WTC11 (cell line): Measurements from ENCODE around the gene ACTR3C. TPM values are rescaled to one million over a fixed set of nuclear protein-coding genes. Genes with fewer than 3 reads are reported as not detected.
"Not testable (repeated sequence)": the region's sequence is repeated elsewhere in the genome, so short reads cannot be mapped to it uniquely, and the experiment has no call there.

ENCODE experiments used
- ATAC-seq: fragments of 200-7000 bp; cut with Tn5 transposase; 2 replicates; pipeline ENCODE4 v1.10.0; 2021; ENCODE audit warnings: mild to moderate bottlenecking, moderate library complexity
- CTCF ChIA-PET: fragments of 300-600 bp; sonication (Branson Sonifier 250); formaldehyde crosslinking; loops from one replicate; lab custom pipeline; 2021; ENCODE audit warnings: antibody characterized with exemption; lab: Charles Lee
- POLR2A ChIA-PET: fragments of 350-600 bp; sonication (Branson Sonifier 250); formaldehyde crosslinking; loops from one replicate; lab custom pipeline; 2021; ENCODE audit warnings: antibody characterized with exemption; lab: Charles Lee
- DNase-seq: peaks from one replicate; pipeline ENCODE4 v3.0.0; 2021; ENCODE audit warnings: low spot score
- H3K27ac Mint-ChIP-seq: 2 replicates; pipeline ENCODE4 v1.8.0; 2021; ENCODE audit warnings: mixed read lengths
- H3K27me3 Mint-ChIP-seq: 2 replicates; pipeline ENCODE4 v1.8.0; 2021; ENCODE audit warnings: low read depth, mild to moderate bottlenecking, moderate library complexity, mixed read lengths
- H3K36me3 Mint-ChIP-seq: 2 replicates; pipeline ENCODE4 v1.8.0; 2021; ENCODE audit warnings: mixed read lengths
- H3K4me1 Mint-ChIP-seq: 2 replicates; pipeline ENCODE4 v1.8.0; 2022; ENCODE audit warnings: mixed read lengths
- H3K4me3 Mint-ChIP-seq: 2 replicates; pipeline ENCODE4 v1.8.0; 2021; ENCODE audit warnings: mild to moderate bottlenecking, moderate library complexity, mixed read lengths
- H3K9me3 Mint-ChIP-seq: 2 replicates; pipeline ENCODE4 v1.8.0; 2021; ENCODE audit warnings: mixed read lengths
- CTCF ChIP-seq: fragments of 200-600 bp; IDR thresholded peaks from 2 replicates; pipeline ENCODE4 v1.8.0; 2022; ENCODE audit warnings: antibody characterized with exemption
- total RNA-seq: library from RNA; stranded (reverse); gene quantifications from 3 replicates; pipeline ENCODE4 v1.2.3, GENCODE V29; 2021

ACTR3C gene
- total RNA-seq, 1 experiment from 2014 or later = 1.4 TPM

DNA sequence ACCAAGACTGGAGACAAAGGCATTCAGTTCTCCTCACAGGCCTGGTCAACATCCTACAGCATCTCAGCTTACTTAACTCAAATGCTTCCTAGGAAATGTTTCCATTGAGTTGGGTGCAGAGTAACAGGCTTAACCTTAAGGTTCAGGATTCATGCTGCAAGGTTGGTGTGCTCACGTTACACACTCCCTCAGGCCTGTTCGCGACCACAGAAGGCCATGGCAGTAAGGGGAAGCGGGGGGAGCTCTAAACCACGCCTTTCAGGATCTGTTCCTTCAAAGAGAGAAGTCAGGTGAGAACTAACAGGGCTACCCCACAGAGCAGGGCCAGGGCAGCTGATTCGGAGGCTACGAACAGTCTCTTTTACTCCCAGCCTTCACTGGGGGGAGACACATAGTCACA is 35.5 kb downstream of the ACTR3C start:
- ATAC-seq = peak; percentile 38
- H3K27me3 Mint-ChIP-seq, H3K27ac Mint-ChIP-seq, H3K4me3 Mint-ChIP-seq, H3K9me3 Mint-ChIP-seq, DNase-seq, H3K4me1 Mint-ChIP-seq, POLR2A ChIA-PET, H3K36me3 Mint-ChIP-seq: not testable (repeated sequence)
- CTCF ChIA-PET = interaction anchor here (0.9 kb wide), 1 partner anchor 161 kb away, joined by 4 read pairs; no protein-coding TSS in a partner anchor

- CTCF ChIA-PET = interaction anchor here (0.6 to 1.2 kb wide), 2 partner anchors 281 to 599 kb away, joined by 3 read pairs; partner anchors contain the start of gene GIMAP4
- H3K9me3 Mint-ChIP-seq, H3K27ac Mint-ChIP-seq, H3K4me1 Mint-ChIP-seq, H3K36me3 Mint-ChIP-seq, H3K4me3 Mint-ChIP-seq, H3K27me3 Mint-ChIP-seq, POLR2A ChIA-PET, DNase-seq: not testable (repeated sequence)
- peak; percentile 84 for ATAC-seq
Measured at GRCh38 chr7:150285849-150286754, 37.2 kb downstream of the ACTR3C start.

DNA sequence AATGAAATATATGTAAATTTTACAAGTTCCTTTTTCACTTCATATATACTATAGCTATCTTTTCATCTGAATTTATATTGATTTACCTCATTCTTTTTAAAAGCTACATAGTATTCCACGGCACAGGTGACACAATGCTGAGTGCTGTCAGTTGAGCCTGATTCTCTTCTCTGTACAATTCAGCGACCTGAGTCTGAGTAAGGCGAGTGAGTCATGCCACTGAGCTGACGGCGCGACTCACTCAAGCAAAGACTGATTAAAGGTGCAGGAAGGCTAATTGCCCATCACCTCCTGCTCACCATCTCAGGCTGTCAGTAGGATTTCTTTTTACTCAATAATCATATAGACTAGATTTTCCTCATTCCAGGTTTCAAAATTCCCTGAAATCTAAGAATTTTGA is 39.7 kb downstream of the ACTR3C start:
- ATAC-seq, CTCF ChIA-PET: not testable (repeated sequence)

DNA sequence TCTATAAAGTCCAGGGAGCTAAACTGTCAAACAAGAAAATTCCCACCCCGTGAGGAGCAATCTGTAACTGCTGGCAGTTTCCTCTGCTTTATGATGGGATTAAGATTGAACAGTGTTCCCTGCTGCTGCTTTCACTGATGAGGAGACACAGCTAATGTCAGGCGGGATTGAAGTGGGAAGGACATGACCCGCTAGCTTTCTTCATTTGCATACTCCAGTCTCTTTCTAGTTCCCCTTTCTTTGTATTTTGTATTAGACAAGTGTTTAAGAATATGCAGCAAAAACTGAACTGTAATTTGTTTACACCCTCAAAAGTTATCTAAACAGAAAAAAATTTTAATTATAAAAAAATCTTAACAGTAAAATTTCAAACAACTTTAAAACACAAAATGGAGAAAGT is 40.2 kb downstream of the ACTR3C start:
- DNase-seq, H3K27ac Mint-ChIP-seq, H3K9me3 Mint-ChIP-seq, POLR2A ChIA-PET, H3K36me3 Mint-ChIP-seq, H3K4me3 Mint-ChIP-seq, CTCF ChIA-PET, H3K27me3 Mint-ChIP-seq, ATAC-seq: not testable (repeated sequence)
- H3K4me1 Mint-ChIP-seq = peaks cover 21% of the 10 kb centered on the region

More for the DNA sequence above, 39.7 kb downstream of the ACTR3C start:
- H3K9me3 Mint-ChIP-seq, H3K36me3 Mint-ChIP-seq, H3K27ac Mint-ChIP-seq, DNase-seq, POLR2A ChIA-PET, H3K4me3 Mint-ChIP-seq, H3K27me3 Mint-ChIP-seq: not testable (repeated sequence)
- peaks cover 17% of the 10 kb centered on the region for H3K4me1 Mint-ChIP-seq

DNA sequence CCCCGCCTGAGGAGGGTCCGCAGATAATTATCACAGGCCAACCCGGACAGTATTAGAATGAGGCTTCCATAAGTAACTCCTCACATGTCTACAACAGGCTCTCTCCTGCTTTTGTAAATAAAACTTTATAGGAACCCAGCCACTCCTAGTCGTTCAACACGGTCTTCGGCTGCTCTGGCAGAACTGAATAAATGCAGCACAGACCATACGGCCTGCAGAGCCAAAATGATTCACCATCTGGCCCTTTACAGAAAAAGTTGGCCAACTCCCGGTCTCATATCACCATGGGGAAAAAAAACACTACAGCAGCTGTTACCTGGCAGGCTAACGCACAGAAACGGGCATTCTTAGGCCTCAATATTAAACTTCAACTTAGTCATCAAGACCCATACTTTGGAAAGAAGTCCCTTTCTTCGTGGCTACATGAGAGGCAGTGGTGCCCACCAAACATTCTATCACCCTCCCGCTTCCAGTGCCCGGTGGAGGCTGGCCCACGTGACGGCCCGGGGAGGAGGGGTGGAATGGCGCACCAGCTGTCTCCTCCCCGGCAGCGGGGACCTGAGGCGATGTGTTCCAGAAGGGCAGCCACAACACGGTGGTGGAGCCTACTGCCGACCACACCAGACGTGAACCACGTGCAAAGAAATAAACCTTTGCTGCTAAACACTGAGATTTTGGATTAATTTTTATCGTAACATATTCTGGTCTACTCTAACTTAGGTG is 41.5 kb downstream of the ACTR3C start:
- H3K36me3 Mint-ChIP-seq, CTCF ChIA-PET, POLR2A ChIA-PET, H3K27ac Mint-ChIP-seq, ATAC-seq, DNase-seq, H3K9me3 Mint-ChIP-seq, H3K4me3 Mint-ChIP-seq: not testable (repeated sequence)
- Mint-ChIP-seq H3K27me3 (peaks cover 11% of the 10 kb centered on the region), H3K4me1 (peaks cover 26% of the 10 kb centered on the region)

GRCh38 chr7:150278383-150278782 is 45.0 kb downstream of the ACTR3C start:
- CTCF ChIA-PET = not testable (repeated sequence)
- peaks cover 33% of the 10 kb centered on the region for H3K4me1 Mint-ChIP-seq

DNA sequence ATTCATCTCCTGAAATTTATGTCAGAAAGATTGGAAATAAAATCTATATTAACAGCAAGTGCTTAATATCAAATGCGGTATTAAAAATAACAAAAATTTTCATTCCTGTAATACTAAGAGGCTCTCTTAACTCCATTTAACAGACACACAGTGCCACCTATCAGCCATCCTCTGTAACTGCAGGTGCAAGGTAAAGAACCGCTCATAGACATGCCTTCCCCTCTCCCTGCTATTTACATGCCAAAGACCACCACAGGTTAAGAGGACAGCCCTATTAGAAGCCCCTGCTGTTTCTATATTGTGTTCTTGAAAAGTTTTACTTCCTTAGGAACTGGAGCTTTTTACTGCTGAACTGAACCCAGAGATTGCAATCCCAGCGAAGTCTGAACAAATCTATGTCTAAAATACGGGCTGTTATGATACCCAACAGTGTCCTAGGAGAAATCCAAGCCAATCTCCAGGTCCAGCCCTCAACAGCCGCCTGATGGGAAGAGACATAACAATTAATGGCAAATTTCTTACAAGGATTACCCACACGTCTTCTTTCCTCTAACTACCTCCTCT is 47.1 kb downstream of the ACTR3C start:
- H3K27me3 Mint-ChIP-seq = peaks cover 11% of the 10 kb centered on the region
- CTCF ChIA-PET, H3K4me3 Mint-ChIP-seq, H3K36me3 Mint-ChIP-seq, H3K27ac Mint-ChIP-seq, H3K9me3 Mint-ChIP-seq, POLR2A ChIA-PET: not testable (repeated sequence)
- peak; percentile 42 for DNase-seq
- TF ChIP-seq CTCF = peak; percentile 77
- TF ChIP-seq, all 79 proteins: peak for 1; not testable (repeated sequence) for 78
- H3K4me1 Mint-ChIP-seq = peaks cover 33% of the 10 kb centered on the region
- peak; percentile 88 for ATAC-seq

More at GRCh38 chr7:150278383-150278782, 45.0 kb downstream of the ACTR3C start:
- POLR2A ChIA-PET, H3K36me3 Mint-ChIP-seq, H3K9me3 Mint-ChIP-seq, DNase-seq, H3K4me3 Mint-ChIP-seq, H3K27ac Mint-ChIP-seq, ATAC-seq: not testable (repeated sequence)
- peaks cover 11% of the 10 kb centered on the region for H3K27me3 Mint-ChIP-seq

- POLR2A ChIA-PET = not testable (repeated sequence)
Measured at GRCh38 chr7:150271898-150272297, 51.4 kb downstream of the ACTR3C start.

GRCh38 chr7:150270101-150270824 is 53.1 kb downstream of the ACTR3C start:
- H3K4me3 Mint-ChIP-seq, H3K4me1 Mint-ChIP-seq, H3K9me3 Mint-ChIP-seq, H3K27ac Mint-ChIP-seq, H3K36me3 Mint-ChIP-seq, H3K27me3 Mint-ChIP-seq, POLR2A ChIA-PET, ATAC-seq, DNase-seq, CTCF ChIA-PET: not testable (repeated sequence)

More at GRCh38 chr7:150271898-150272297, 51.4 kb downstream of the ACTR3C start:
- CTCF ChIA-PET, H3K36me3 Mint-ChIP-seq, H3K4me3 Mint-ChIP-seq, H3K4me1 Mint-ChIP-seq, DNase-seq, H3K27ac Mint-ChIP-seq, H3K27me3 Mint-ChIP-seq, ATAC-seq, H3K9me3 Mint-ChIP-seq: not testable (repeated sequence)

- H3K9me3 Mint-ChIP-seq, H3K36me3 Mint-ChIP-seq, POLR2A ChIA-PET, H3K27me3 Mint-ChIP-seq, CTCF ChIA-PET, H3K4me3 Mint-ChIP-seq, H3K27ac Mint-ChIP-seq, DNase-seq, H3K4me1 Mint-ChIP-seq: not testable (repeated sequence)
- peak; percentile 52 for ATAC-seq
Measured at GRCh38 chr7:150268798-150269197, 54.5 kb downstream of the ACTR3C start.
